Small intestine (tissue), 7 donors: ENCODE measurements around the gene CDH23. TPM values are rescaled to one million over a fixed set of nuclear protein-coding genes. Genes with fewer than 3 reads are reported as not detected.

Experiments
- DNase-seq, 2 donors: peaks; one replicate each; pipeline versions ENCODE4 v3.0.0 to v3.0.0-alpha.2; 2013
- FAIRE-seq: peaks from 2 replicates; lab custom pipeline; 2012; peaks lifted over from hg19 to GRCh38; lab: Jason Lieb, UNC
- H3K27ac ChIP-seq, 3 donors: one replicate each; pipeline ENCODE4 v1.5.1; 2013; ENCODE audit warnings: low read length in 2 of 3, mild to moderate bottlenecking in 2 of 3, control low read depth in 1 of 3, inconsistent platforms in 1 of 3, low read depth in 1 of 3, moderate library complexity in 1 of 3
- H3K27me3 ChIP-seq, 3 donors: one replicate each; pipeline ENCODE4 v1.6.1; 2013; ENCODE audit warnings: low read length in 3 of 3, inconsistent platforms in 1 of 3; ENCODE audit not compliant: control insufficient read depth in 3 of 3, insufficient read depth in 3 of 3
- H3K36me3 ChIP-seq, 3 donors: one replicate each; pipeline ENCODE4 v1.6.1; 2013; ENCODE audit warnings: low read length in 3 of 3, inconsistent platforms in 1 of 3, low read depth in 1 of 3, mild to moderate bottlenecking in 1 of 3, moderate library complexity in 1 of 3; ENCODE audit not compliant: control insufficient read depth in 3 of 3, insufficient read depth in 2 of 3
- H3K4me1 ChIP-seq, 3 donors: one replicate each; pipeline ENCODE4 v1.6.1; 2013; ENCODE audit warnings: low read length in 2 of 3, inconsistent platforms in 1 of 3, low read depth in 1 of 3, mild to moderate bottlenecking in 1 of 3, moderate library complexity in 1 of 3; ENCODE audit not compliant: control insufficient read depth in 3 of 3, insufficient read depth in 2 of 3
- H3K4me3 ChIP-seq, 3 donors: one replicate each; pipeline ENCODE4 v1.5.1; 2013; ENCODE audit warnings: low read length in 3 of 3, control low read depth in 1 of 3, inconsistent platforms in 1 of 3, low read depth in 1 of 3, mild to moderate bottlenecking in 1 of 3, moderate library complexity in 1 of 3
- H3K9me3 ChIP-seq, 2 donors: one replicate each; pipeline ENCODE4 v1.6.1; 2013; ENCODE audit warnings: low read depth in 1 of 2, low read length in 1 of 2; ENCODE audit not compliant: control insufficient read depth in 2 of 2, insufficient read depth in 1 of 2
- WGBS, 3 donors: extraction: QIAGEN DNeasy Blood & Tissue Kit; methylation state at CpG; one replicate each; pipeline ENCODE4 v1.1.7; 2013; 5-methylcytosine and 5-hydroxymethylcytosine counted together
- polyA plus RNA-seq, 4 donors: library from polyadenylated mRNA; stranded (reverse) in 3 of 4; unstranded in 1 of 4; fragments of 200-250 nt in 3 of 4; fragments of 120-200 nt in 1 of 4; gene quantifications; one replicate each; pipeline versions ENCODE4 v1.2.1 to v1.2.3, GENCODE V29; 2013
- donor health status: healthy with polysubstance abuse.
- donor health status: control.
- donor health status: control.
- donor health status: Bipolar disorder and iron deficiency.
- donor health status: healthy.

The CDH23 gene
- polyA plus RNA-seq, 4 donors: 0.89 to 2.5 (median 1.6) TPM

- H3K9me3 ChIP-seq: no peaks in the 10 kb centered on the region
- H3K27me3 ChIP-seq: no peaks in the 10 kb centered on the region
- 80 to 85% (median 80%) methylated on average over 9 of the region's 9 CpGs for WGBS, 3 donors
- H3K27ac ChIP-seq: no peak overlapping the region
- FAIRE-seq (no peak), DNase-seq (no peak)
- no peaks in the 10 kb centered on the region for H3K4me1 ChIP-seq
- H3K4me3 ChIP-seq: no peak overlapping the region
- H3K36me3 ChIP-seq: peaks cover 31 to 77% (median 50%) of the 10 kb centered on the region in 3 donors
Measured at GRCh38 chr10:71821909-71822763, 425.4 kb downstream of the CDH23 start.

- Histone ChIP-seq H3K9me3 (no peaks in the 10 kb centered on the region), H3K4me1 (no peaks in the 10 kb centered on the region), H3K36me3 (peaks cover 30 to 76% (median 43%) of the 10 kb centered on the region in 3 donors), H3K4me3 (no peak overlapping the region), H3K27me3 (no peaks in the 10 kb centered on the region), H3K27ac (no peak overlapping the region)
- WGBS, 3 donors: 89 to 93% (median 91%) methylated on average over 4 of the region's 4 CpGs
- no peak for FAIRE-seq
- DNase-seq: no peak
Measured at GRCh38 chr10:71823356-71823755, 426.6 kb downstream of the CDH23 start.

- no peak overlapping the region for H3K4me3 ChIP-seq
- H3K27me3 ChIP-seq: no peaks in the 10 kb centered on the region
- H3K4me1 ChIP-seq: no peaks in the 10 kb centered on the region
- H3K36me3 ChIP-seq: peaks cover 37 to 76% (median 47%) of the 10 kb centered on the region in 3 donors
- 90 to 95% (median 94%) methylated on average over 3 of the region's 3 CpGs for WGBS, 3 donors
- FAIRE-seq (no peak), DNase-seq (no peak)
- no peak overlapping the region for H3K27ac ChIP-seq
- H3K9me3 ChIP-seq: no peaks in the 10 kb centered on the region
Measured at GRCh38 chr10:71824333-71824732, 427.6 kb downstream of the CDH23 start.

- 83 to 87% (median 83%) methylated on average over 11 of the region's 11 CpGs for WGBS, 3 donors
- H3K4me1 ChIP-seq: no peaks in the 10 kb centered on the region
- no peak overlapping the region for H3K4me3 ChIP-seq
- no peaks in the 10 kb centered on the region for H3K9me3 ChIP-seq
- H3K27ac ChIP-seq: no peak overlapping the region
- H3K36me3 ChIP-seq: peaks cover 36 to 75% (median 44%) of the 10 kb centered on the region in 3 donors
- DNase-seq (no peak), FAIRE-seq (no peak)
- H3K27me3 ChIP-seq: no peaks in the 10 kb centered on the region
Measured at GRCh38 chr10:71825217-71825616, 428.5 kb downstream of the CDH23 start.

GRCh38 chr10:71827852-71828251 is 431.1 kb downstream of the CDH23 start:
- WGBS, 3 donors: 84 to 88% (median 87%) methylated on average over 6 of the region's 6 CpGs
- DNase-seq (no peak), FAIRE-seq (no peak)
- H3K36me3 ChIP-seq: peaks cover 39 to 85% (median 41%) of the 10 kb centered on the region in 3 donors
- H3K9me3 ChIP-seq: no peaks in the 10 kb centered on the region
- no peaks in the 10 kb centered on the region for H3K27me3 ChIP-seq
- no peak overlapping the region for H3K4me3 ChIP-seq
- H3K4me1 ChIP-seq: no peaks in the 10 kb centered on the region
- no peak overlapping the region for H3K27ac ChIP-seq

- Histone ChIP-seq H3K4me1 (peaks cover 0 to 3% (median 2%) of the 10 kb centered on the region in 3 donors), H3K36me3 (peaks cover 33 to 85% (median 46%) of the 10 kb centered on the region in 3 donors), H3K4me3 (no peak overlapping the region), H3K9me3 (no peaks in the 10 kb centered on the region), H3K27me3 (no peaks in the 10 kb centered on the region), H3K27ac (no peak overlapping the region)
- no peak for DNase-seq
- WGBS, 3 donors: 95 to 100% (median 95%) methylated on average over 7 of the region's 7 CpGs
- FAIRE-seq: no peak
Measured at GRCh38 chr10:71828702-71829101, 432.0 kb downstream of the CDH23 start.

GRCh38 chr10:71829171-71829570 is 432.5 kb downstream of the CDH23 start:
- no peak overlapping the region for H3K27ac ChIP-seq
- FAIRE-seq (no peak), DNase-seq (no peak)
- 74 to 79% (median 77%) methylated on average over 5 of the region's 5 CpGs for WGBS, 3 donors
- peaks cover 33 to 85% (median 46%) of the 10 kb centered on the region in 3 donors for H3K36me3 ChIP-seq
- no peaks in the 10 kb centered on the region for H3K9me3 ChIP-seq
- no peak overlapping the region for H3K4me3 ChIP-seq
- H3K4me1 ChIP-seq: peaks cover 0 to 3% (median 2%) of the 10 kb centered on the region in 3 donors
- no peaks in the 10 kb centered on the region for H3K27me3 ChIP-seq

- Histone ChIP-seq H3K27ac (no peak overlapping the region), H3K4me3 (no peak overlapping the region), H3K27me3 (no peaks in the 10 kb centered on the region), H3K9me3 (no peaks in the 10 kb centered on the region), H3K4me1 (peaks cover 0 to 3% (median 2%) of the 10 kb centered on the region in 3 donors), H3K36me3 (peaks cover 33 to 86% (median 44%) of the 10 kb centered on the region in 3 donors)
- WGBS, 3 donors: 95% methylated on average over 5 of the region's 5 CpGs
- DNase-seq (no peak), FAIRE-seq (no peak)
Measured at GRCh38 chr10:71829896-71830295, 433.2 kb downstream of the CDH23 start.
